Effector memory CD4-positive, alpha-beta T cell (primary cell): Measurements from ENCODE around the gene ZNF318.
"Not testable (repeated sequence)": the region's sequence is repeated elsewhere in the genome, so short reads cannot be mapped to it uniquely, and the experiment has no call there.

ENCODE experiments used
- DNase-seq, 3 donors: peaks; one replicate each; pipeline ENCODE4 v3.0.0-alpha.2; 2020
- H3K27ac ChIP-seq: 2 replicates; pipeline ENCODE4 v1.7.0; 2013; ENCODE audit warnings: mild to moderate bottlenecking, low read length, moderate library complexity; ENCODE audit not compliant: insufficient read depth, poor library complexity, severe bottlenecking
- H3K27me3 ChIP-seq: replicated peaks from 2 replicates; pipeline ENCODE4 v1.7.0; 2013; ENCODE audit warnings: mild to moderate bottlenecking, low read length; ENCODE audit not compliant: insufficient read depth, control insufficient read depth, poor library complexity, severe bottlenecking
- H3K36me3 ChIP-seq: 2 replicates; pipeline ENCODE4 v1.7.0; 2013; ENCODE audit warnings: mild to moderate bottlenecking, low read length, moderate library complexity; ENCODE audit not compliant: control insufficient read depth, insufficient read depth
- H3K4me1 ChIP-seq: 2 replicates; pipeline ENCODE4 v1.7.0; 2013; ENCODE audit warnings: low read length, mild to moderate bottlenecking; ENCODE audit not compliant: control insufficient read depth, insufficient read depth, poor library complexity, severe bottlenecking
- H3K4me3 ChIP-seq: 2 replicates; pipeline ENCODE4 v1.7.0; 2013; ENCODE audit warnings: low read length, low read depth, mild to moderate bottlenecking; ENCODE audit not compliant: insufficient read depth, poor library complexity, severe bottlenecking
- H3K9me3 ChIP-seq: 2 replicates; pipeline ENCODE4 v1.7.0; 2013; ENCODE audit warnings: mild to moderate bottlenecking, low read length, moderate library complexity; ENCODE audit not compliant: control insufficient read depth

ZNF318 gene

DNA sequence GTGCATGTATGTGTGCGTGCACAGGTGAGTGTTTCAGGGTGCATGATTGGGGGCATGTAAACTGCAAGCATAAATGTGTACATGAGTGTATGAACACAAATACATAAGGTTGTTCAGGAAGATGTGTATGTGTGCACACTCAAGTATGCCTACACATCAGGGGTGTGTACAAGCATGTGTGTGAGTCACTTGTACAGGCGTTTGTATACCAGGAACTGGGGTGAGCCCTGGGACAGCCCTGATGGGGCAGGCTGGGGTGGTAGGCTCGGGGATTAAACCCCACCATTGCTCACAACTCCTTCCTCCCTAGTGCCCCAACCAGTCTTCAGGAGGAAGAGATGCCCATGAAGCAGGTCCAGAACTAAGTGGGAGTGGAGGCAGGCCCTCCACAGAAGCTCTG, 65.1 kb downstream of the ZNF318 start:
- peaks cover 7% of the 10 kb centered on the region for H3K4me1 ChIP-seq
- H3K27ac ChIP-seq, result no peak overlapping the region
- no peaks in the 10 kb centered on the region for H3K9me3 ChIP-seq
- no peak overlapping the region for H3K4me3 ChIP-seq
- DNase-seq, result no peak
- no peaks in the 10 kb centered on the region for H3K27me3 ChIP-seq
- H3K36me3 ChIP-seq, result no peaks in the 10 kb centered on the region

- Histone ChIP-seq H3K4me3 (no peak overlapping the region), H3K9me3 (no peaks in the 10 kb centered on the region), H3K36me3 (no peaks in the 10 kb centered on the region), H3K4me1 (peaks cover 3% of the 10 kb centered on the region), H3K27me3 (no peaks in the 10 kb centered on the region), H3K27ac (no peak overlapping the region)
- no peak for DNase-seq
Measured at GRCh38 chr6:43303751-43304331, 65.6 kb downstream of the ZNF318 start.

DNA sequence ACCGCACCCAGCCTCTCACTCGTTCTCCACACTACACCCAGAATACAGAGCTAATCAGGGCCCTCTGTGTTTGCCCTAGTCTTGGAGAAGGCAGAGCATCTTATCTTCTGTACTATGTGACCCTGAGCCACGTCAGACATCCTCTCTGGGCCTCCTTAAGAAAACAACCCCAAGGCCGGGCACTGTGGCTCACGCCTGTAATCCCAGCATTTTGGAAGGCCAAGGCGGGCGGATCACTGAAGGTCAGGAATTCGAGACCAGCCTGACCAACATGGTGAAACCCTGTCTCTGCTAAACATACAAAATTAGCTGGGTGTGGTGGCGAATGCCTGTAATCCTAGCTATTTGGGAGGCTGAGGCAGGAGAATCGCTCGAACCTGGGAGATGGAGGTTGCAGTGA, 66.4 kb downstream of the ZNF318 start:
- H3K4me3 ChIP-seq, H3K27me3 ChIP-seq, H3K36me3 ChIP-seq, H3K9me3 ChIP-seq, DNase-seq, H3K27ac ChIP-seq, H3K4me1 ChIP-seq: not testable (repeated sequence)

GRCh38 chr6:43302126-43302525, 67.3 kb downstream of the ZNF318 start:
- no peaks in the 10 kb centered on the region for H3K27me3 ChIP-seq
- H3K36me3 ChIP-seq, result no peaks in the 10 kb centered on the region
- H3K4me1 ChIP-seq, result no peaks in the 10 kb centered on the region
- no peak overlapping the region for H3K27ac ChIP-seq
- H3K4me3 ChIP-seq, result no peak overlapping the region
- DNase-seq, result no peak
- H3K9me3 ChIP-seq, result no peaks in the 10 kb centered on the region

DNA sequence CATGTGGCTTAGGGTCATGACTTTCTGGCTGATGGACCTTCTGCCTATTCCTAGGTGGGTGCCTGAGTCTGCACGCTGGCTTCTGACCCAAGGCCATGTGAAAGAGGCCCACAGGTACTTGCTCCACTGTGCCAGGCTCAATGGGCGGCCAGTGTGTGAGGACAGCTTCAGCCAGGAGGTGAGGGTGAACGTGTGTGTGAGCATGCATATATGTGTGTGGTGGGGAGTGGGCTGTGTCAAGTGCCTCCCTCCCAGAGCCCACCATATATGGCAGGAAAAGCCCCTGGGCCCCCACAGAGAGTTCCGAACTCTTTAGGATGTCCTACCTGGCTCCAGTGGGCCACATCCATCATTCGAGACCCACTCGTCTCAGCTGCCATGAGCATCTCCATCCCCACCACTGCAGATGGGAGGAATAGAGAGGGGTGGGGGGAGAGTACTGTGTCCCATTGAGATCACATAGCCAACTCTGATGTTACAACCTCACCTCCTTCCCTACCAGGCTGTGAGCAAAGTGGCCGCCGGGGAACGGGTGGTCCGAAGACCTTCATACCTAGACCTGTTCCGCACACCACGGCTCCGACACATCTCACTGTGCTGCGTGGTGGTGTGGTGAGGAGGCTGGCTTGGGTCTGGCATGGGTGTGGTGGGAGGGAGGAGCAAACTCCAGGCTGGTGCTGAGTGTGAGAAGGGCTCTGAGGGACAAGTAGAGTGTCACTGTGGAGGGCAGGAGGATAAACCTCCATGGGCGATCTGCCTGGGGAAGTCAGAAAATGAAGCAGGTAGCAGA, 68.2 kb downstream of the ZNF318 start:
- Histone ChIP-seq H3K4me3 (no peak overlapping the region), H3K9me3 (no peaks in the 10 kb centered on the region), H3K27ac (no peak overlapping the region), H3K36me3 (no peaks in the 10 kb centered on the region), H3K4me1 (no peaks in the 10 kb centered on the region), H3K27me3 (no peaks in the 10 kb centered on the region)
- DNase-seq, result no peak

DNA sequence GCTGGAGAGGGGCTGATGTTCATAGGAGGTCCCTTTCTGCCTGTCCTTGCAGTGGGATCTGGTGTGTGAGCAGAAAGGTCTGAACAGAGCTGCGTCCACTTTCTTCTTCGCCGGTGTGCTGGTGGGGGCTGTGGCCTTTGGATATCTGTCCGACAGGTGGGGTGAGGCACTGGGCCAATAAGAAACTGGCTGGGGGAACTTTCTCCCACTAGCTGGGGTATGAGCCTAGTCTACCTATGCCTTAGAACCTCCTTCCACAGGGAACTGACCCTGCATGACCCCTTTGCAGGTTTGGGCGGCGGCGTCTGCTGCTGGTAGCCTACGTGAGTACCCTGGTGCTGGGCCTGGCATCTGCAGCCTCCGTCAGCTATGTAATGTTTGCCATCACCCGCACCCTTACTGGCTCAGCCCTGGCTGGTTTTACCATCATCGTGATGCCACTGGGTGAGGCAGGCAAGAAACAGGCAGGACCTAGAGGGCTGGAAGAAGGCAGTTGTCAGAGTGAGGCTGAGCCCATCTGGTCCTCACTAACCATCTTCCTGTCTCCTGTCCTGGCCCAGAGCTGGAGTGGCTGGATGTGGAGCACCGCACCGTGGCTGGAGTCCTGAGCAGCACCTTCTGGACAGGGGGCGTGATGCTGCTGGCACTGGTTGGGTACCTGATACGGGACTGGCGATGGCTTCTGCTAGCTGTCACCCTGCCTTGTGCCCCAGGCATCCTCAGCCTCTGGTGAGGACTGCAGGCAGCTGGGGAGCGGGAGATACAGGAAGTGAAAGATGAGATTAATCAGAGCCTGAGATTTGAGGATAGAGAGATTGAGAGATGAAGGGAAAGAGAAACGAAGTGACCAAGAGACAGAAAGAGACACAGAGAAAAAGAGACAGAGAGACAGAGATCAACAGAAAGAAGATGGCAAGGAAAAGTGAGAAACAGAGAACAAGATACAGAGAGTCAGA, 69.8 kb downstream of the ZNF318 start:
- DNase-seq, result no peak
- no peaks in the 10 kb centered on the region for H3K27me3 ChIP-seq

GRCh38 chr6:43298565-43299337, 70.7 kb downstream of the ZNF318 start:
- Histone ChIP-seq H3K27ac (no peak overlapping the region), H3K36me3 (no peaks in the 10 kb centered on the region), H3K27me3 (no peaks in the 10 kb centered on the region), H3K4me1 (no peaks in the 10 kb centered on the region), H3K9me3 (no peaks in the 10 kb centered on the region), H3K4me3 (no peak overlapping the region)
- no peak for DNase-seq

More for the DNA sequence above, 69.8 kb downstream of the ZNF318 start:
- no peak overlapping the region for H3K27ac ChIP-seq
- H3K9me3 ChIP-seq, result no peaks in the 10 kb centered on the region
- H3K4me3 ChIP-seq, result no peak overlapping the region
- H3K36me3 ChIP-seq, result no peaks in the 10 kb centered on the region
- no peaks in the 10 kb centered on the region for H3K4me1 ChIP-seq

GRCh38 chr6:43297644-43298564, 71.5 kb downstream of the ZNF318 start, which contains the start of gene SLC22A7:
Gene SLC22A7, plus strand, starts transcription at chr6:43298260. Its CDS starts 99 bp downstream, at chr6:43298359.
- no peak within 1 kb of the TSS for H3K4me3 ChIP-seq
- no peaks in the 10 kb centered on the region for H3K4me1 ChIP-seq
- no peaks in the 10 kb centered on the region for H3K9me3 ChIP-seq
- no peak within 1 kb of the TSS for H3K27ac ChIP-seq
- no peak for DNase-seq
- H3K36me3 ChIP-seq, result no peaks in the 10 kb centered on the region
- no peaks in the 10 kb centered on the region for H3K27me3 ChIP-seq
